ENCODE measurements around the gene FNTB.

The FNTB gene

DNA sequence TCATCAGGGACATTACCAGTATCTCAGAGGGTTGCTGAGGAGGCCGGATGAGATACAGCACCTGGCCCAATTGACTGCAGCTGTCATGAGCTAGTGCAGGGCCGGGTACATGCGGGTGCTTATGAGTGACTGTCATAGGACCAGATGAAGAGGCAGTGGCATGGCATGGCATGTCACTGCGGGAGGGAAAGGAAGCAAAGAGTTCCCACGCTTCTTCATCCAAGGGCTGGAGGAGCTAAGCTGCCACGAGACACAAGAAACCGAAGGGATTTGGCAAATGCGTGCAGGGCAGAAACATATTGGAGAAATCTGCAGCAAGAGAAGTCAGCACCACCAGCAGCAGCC, 33.4 kb upstream of the FNTB start:
- no peak for DNase-seq (ENCODE audit: low read depth)

DNA sequence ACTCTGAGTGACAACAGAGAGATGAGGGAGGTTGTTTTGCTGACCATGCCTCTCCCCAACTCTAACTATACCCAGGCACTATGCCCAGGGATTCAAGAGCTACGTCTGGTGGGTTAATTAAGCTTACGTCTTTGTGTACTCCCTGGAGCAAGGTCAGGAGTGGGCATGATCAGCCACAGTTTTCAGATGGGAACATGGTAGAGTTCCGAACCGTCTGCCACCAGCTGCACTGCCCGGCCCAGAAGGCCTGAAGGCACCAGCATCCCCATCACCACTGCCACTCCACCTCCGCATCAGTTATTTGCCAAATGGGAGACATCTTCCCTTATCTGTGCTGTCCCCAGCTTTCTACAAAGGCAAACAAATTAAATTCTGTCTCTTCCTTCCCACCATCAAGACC, 33.0 kb upstream of the FNTB start:
- DNase-seq (ENCODE audit: low read depth): no peak

GRCh38 chr14:64954491-64955240, 32.0 kb upstream of the FNTB start:
- no peak for DNase-seq (ENCODE audit: low read depth)

- no peak for DNase-seq (ENCODE audit: low read depth)
These were observed 31.4 kb upstream of the FNTB start for GRCh38 chr14:64955297-64955696.

GRCh38 chr14:64956697-64957406, 29.8 kb upstream of the FNTB start:
- DNase-seq (ENCODE audit: low read depth): no peak

- no peak for DNase-seq (ENCODE audit: low read depth)
These were observed 28.5 kb upstream of the FNTB start for GRCh38 chr14:64958201-64958600.

GRCh38 chr14:64958743-64959142, 28.0 kb upstream of the FNTB start:
- no peak for DNase-seq (ENCODE audit: low read depth)

GRCh38 chr14:64960762-64961276, 25.9 kb upstream of the FNTB start:
- DNase-seq (ENCODE audit: low read depth): no peak

DNA sequence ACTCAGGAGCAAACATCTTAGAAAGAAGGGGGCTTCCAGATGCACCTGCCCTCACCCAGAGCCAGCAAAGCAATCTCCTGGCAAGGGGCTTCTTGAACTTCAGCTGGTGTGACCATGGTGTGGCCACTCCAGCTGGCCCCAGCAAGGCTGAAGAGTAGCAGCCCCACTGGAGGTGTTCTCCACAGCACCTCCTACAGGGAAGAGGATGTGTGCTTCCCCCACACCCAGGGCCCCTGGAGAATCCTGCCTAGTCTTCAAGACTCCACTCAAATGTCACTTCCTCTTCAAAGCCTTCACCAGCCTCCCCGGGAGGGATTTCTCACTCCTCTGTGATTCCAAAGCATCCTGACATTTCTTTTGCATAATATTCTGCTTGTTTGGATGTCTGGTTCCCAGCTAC, 23.1 kb upstream of the FNTB start:
- DNase-seq (ENCODE audit: low read depth): no peak

- DNase-seq (ENCODE audit: low read depth): no peak
These were observed 21.2 kb upstream of the FNTB start for GRCh38 chr14:64965356-64966000.

DNA sequence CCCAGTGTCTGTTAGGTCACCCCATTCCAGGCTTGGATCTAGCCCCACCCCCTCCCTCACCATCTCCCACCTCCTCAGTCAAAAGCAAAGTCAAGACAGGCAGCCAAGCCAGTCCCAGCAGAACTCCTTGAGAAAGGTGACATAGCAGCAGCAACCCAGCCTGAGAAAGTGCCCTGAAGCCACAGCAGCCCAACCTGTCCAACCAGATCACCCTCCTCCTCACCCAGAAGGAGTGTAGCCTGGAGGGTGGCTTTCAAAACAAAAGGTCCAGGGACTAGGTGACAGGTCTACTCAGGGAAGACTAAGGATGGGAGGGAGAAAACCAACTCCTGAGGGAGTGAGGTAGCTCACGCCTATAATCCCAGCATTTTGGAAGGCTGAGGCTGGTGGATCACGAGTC, 19.7 kb upstream of the FNTB start:
- DNase-seq (ENCODE audit: low read depth): no peak

GRCh38 chr14:64968167-64968566, 18.5 kb upstream of the FNTB start:
- DNase-seq (ENCODE audit: low read depth): no peak

DNA sequence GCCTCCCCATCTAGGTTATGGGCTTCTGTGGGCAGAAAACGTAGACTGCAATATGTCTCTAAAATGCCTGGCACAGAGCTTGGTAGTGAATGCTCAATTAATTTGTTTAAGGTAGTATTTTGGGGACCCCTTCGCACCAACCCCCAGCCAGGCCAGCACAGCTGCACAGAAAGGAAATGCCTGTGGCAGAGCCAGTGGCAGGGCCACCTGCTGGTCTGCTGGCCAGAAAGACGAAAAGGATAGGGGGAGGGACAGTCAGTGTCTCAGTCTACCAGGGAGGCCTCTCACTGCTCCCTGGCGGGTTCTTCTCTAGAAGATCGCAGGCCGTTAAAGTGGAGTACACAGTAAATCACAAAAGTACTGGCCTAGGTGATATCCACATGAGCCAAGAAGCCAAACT, 18.0 kb upstream of the FNTB start:
- DNase-seq (ENCODE audit: low read depth): no peak

DNA sequence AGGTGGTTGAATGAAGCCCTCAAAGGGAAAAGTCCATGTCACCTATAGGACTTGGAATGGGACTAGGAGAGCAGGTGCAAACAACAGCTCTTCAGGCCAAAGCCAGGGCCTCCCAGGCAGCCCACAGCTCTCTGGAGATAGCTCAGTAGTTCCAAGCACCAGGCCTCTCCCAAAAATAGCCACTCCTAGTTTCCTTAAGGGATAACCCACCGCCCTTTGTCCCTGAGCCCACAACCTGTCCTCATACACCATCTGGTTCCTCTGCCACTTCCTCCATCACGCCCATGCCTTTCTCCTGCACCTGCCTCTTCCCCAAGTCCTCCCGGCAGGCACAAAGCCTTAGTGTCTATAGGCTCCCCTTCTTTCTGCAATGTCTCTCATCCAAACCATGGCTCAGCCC, 16.7 kb upstream of the FNTB start:
- DNase-seq (ENCODE audit: low read depth): no peak

GRCh38 chr14:64970776-64971477, 15.8 kb upstream of the FNTB start:
- peak; percentile 22 for DNase-seq (ENCODE audit: low read depth)

DNA sequence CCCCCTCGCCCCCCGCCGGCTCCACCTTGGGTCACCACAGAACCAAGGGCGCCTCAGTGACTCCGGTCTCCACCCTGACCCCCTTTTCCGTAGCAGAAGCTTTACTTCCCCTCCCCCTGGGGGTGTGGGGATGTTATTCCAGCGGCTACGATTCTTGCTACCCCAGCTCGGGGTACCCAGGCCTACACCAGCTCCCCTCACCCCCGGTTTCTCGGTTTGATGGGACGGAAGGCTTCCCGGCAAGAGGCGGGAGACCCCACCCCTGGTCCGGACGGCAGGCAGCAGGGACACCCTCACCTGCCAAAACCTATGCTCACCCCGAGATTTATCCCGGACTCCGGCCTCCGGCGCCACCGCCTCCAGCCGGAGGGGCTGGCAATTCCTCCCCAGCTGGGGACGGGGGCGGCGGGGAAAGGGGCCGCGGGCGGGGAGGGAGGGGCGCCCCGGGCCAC, 15.2 kb upstream of the FNTB start:
- DNase-seq (ENCODE audit: low read depth): no peak

- DNase-seq (ENCODE audit: low read depth): peak; percentile 48
These were observed 14.5 kb upstream of the FNTB start, which contains the start of gene RAB15 for GRCh38 chr14:64971943-64972791. Gene RAB15 (minus strand): TSS chr14:64972336. CDS start chr14:64972076, 260 bp downstream.

DNA sequence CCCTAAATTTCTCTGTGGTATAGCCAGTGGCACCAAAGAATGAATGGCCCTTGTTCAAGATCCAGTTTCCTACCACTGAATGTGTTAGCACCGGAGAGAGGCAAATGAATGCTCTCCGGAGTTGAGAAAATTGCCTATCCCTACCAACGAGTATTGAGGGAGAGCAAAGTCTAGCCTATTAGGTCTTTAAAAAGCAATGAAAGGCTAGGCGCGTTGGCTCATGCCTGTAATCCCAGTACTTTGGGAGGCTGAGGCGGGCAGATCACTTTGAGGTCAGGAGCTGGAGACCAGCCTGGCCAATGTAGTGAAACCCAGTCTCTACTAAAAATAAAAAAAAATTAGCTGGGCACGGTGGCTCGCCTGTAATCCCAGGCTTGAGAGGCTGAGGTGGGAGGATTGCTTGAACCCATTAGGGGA, 13.7 kb upstream of the FNTB start:
- no peak for DNase-seq (ENCODE audit: low read depth)

GRCh38 chr14:64973826-64974225, 12.9 kb upstream of the FNTB start:
- DNase-seq (ENCODE audit: low read depth): no peak

DNA sequence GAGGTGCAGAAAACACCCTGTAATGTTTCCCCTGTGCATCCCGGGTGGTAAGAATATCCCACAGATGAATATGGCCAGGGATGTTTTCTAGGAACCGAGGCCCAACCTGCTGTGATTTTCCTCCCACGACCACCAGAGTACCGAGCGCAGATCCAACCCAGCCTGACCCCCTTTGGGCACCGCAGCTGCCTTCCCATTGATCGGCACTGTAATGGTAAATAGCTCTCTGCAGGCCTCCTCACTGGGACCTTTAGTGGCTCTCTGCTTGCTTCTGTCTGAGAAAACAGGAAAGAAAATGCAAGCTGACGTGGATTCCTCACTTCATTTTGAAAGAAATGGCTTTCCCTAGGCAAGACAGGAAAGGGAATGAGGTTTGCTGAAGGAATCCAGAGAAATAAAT, 12.1 kb upstream of the FNTB start:
- DNase-seq (ENCODE audit: low read depth): no peak

DNA sequence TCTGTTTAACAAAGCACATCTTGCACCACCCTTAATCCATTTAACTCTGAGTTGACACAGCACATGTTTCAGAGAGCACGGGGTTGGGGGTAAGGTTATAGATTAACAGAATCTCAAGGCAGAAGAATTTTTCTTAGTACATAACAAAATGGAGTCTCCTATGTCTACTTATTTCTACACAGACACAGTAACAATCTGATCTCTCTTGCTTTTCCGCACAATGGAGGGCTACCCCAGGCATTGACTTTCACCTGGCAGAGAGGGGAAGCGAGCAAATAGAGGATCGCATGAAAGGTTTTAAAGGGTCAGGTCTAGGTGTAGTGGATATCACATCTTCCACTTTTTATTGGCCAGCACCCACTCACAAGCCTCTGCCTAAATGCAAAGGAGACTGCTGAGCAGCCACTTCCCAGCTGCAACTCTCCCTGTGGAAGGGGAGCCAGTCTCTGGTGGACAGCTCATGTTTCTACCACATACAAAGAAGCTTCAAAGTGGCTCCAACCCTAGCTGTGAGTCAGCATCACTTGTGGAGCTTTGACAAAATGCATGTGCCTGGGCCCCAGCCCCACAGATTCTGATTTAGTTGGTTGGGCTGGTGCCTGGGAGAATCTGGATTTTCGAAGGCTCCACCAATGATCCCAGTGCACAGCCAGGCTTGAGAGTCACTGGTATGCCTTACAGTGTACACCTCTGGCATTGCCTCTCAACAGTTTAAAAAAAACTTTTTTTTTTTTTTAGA, 7.2 kb upstream of the FNTB start:
- no peak for DNase-seq (ENCODE audit: low read depth)
